Neural progenitor cell (in vitro differentiated cells): ENCODE measurements around the gene DHRS11. TPM values are rescaled to one million over a fixed set of nuclear protein-coding genes. Genes with fewer than 3 reads are reported as not detected.
A peak's percentile ranks its signal among the peaks of the same experiment; 100 is the strongest.

Experiments used
- DNase-seq: peaks from one replicate; pipeline ENCODE4 v3.0.0-alpha.2; 2016; ENCODE audit warnings: low spot score
- H2AFZ ChIP-seq: fragments of 200-600 bp; sonication (generic); replicated peaks from 2 replicates; pipeline ENCODE4 v1.6.1; 2016; ENCODE audit warnings: antibody characterized with exemption
- H3F3A ChIP-seq: fragments of 200-600 bp; sonication (generic); 2 replicates; pipeline ENCODE4 v1.6.1; 2016; ENCODE audit warnings: antibody characterized with exemption, low read depth
- H3K27ac ChIP-seq: fragments of 200-600 bp; sonication (generic); 2 replicates; pipeline ENCODE4 v1.5.1; 2016; ENCODE audit warnings: mild to moderate bottlenecking
- H3K27me3 ChIP-seq: fragments of 200-600 bp; sonication (generic); 2 replicates; pipeline ENCODE4 v1.6.1; 2016; ENCODE audit warnings: mild to moderate bottlenecking, moderate library complexity
- H3K36me3 ChIP-seq: fragments of 200-600 bp; sonication (generic); 2 replicates; pipeline ENCODE4 v1.5.1; 2016
- H3K4me1 ChIP-seq: fragments of 200-600 bp; sonication (generic); 2 replicates; pipeline ENCODE4 v1.6.1; 2016; ENCODE audit warnings: mixed run types
- H3K4me2 ChIP-seq: fragments of 200-600 bp; sonication (generic); 2 replicates; pipeline ENCODE4 v1.6.1; 2016
- H3K4me3 ChIP-seq: fragments of 200-600 bp; sonication (generic); 2 replicates; pipeline ENCODE4 v1.5.1; 2016
- H3K79me2 ChIP-seq: fragments of 200-600 bp; sonication (generic); 2 replicates; pipeline ENCODE4 v1.6.1; 2016; ENCODE audit warnings: low read depth
- H3K9ac ChIP-seq: fragments of 200-600 bp; sonication (generic); 2 replicates; pipeline ENCODE4 v1.6.1; 2016
- H3K9me3 ChIP-seq: fragments of 200-600 bp; sonication (generic); 2 replicates; pipeline ENCODE4 v1.5.1; 2016; ENCODE audit warnings: low read depth
- H4K20me1 ChIP-seq: fragments of 200-600 bp; sonication (generic); 2 replicates; pipeline ENCODE4 v1.6.1; 2016; ENCODE audit warnings: low read depth
- H3K27ac Mint-ChIP-seq: 3 replicates; pipeline ENCODE4 v1.8.0; 2021; ENCODE audit warnings: mixed read lengths
- H3K27me3 Mint-ChIP-seq: 2 replicates; pipeline ENCODE4 v1.8.0; 2022; ENCODE audit warnings: low read depth, mild to moderate bottlenecking, inconsistent platforms, moderate library complexity, mixed read lengths; ENCODE audit not compliant: insufficient read depth
- H3K36me3 Mint-ChIP-seq: 3 replicates; pipeline ENCODE4 v1.8.0; 2021; ENCODE audit warnings: mixed read lengths
- H3K4me1 Mint-ChIP-seq: 3 replicates; pipeline ENCODE4 v1.8.0; 2021; ENCODE audit warnings: mixed read lengths
- H3K4me3 Mint-ChIP-seq: 3 replicates; pipeline ENCODE4 v1.8.0; 2021; ENCODE audit warnings: mild to moderate bottlenecking, moderate library complexity, mixed read lengths
- H3K9me3 Mint-ChIP-seq: 3 replicates; pipeline ENCODE4 v1.8.0; 2020; ENCODE audit warnings: mixed read lengths
- CTCF ChIP-seq: fragments of 200-600 bp; sonication (generic); IDR thresholded peaks from 2 replicates; pipeline ENCODE4 v1.5.1; 2017; ENCODE audit warnings: antibody characterized with exemption, mild to moderate bottlenecking
- EZH2 ChIP-seq: fragments of 200-600 bp; sonication (generic); IDR thresholded peaks from 2 replicates; pipeline ENCODE4 v1.6.1; 2017; ENCODE audit warnings: antibody characterized with exemption, mild to moderate bottlenecking, moderate library complexity
- EZH2phosphoT487 ChIP-seq: fragments of 200-600 bp; sonication (generic); IDR thresholded peaks from 2 replicates; pipeline ENCODE4 v1.6.1; 2017; ENCODE audit warnings: antibody characterized with exemption
- total RNA-seq: library from RNA; depleted of rRNA; stranded (reverse); fragments of >200 nt; gene quantifications from 2 replicates; pipeline ENCODE4 v1.2.3, GENCODE V29; 2015; ENCODE audit warnings: low replicate concordance

The DHRS11 gene
- total RNA-seq, 1 donor from 2014 or later: 14.4 TPM

GRCh38 chr17:36645422-36645821 lies 53.7 kb downstream of the DHRS11 start:
- Histone ChIP-seq H3K27ac (no peak overlapping the region), H3K27me3 (peaks cover 55% of the 10 kb centered on the region), H2AFZ (no peak overlapping the region), H3K79me2 (no peaks in the 10 kb centered on the region), H4K20me1 (no peaks in the 10 kb centered on the region), H3K36me3 (no peaks in the 10 kb centered on the region), H3K9me3 (no peaks in the 10 kb centered on the region), H3K4me3 (no peak overlapping the region), H3K4me1 (peaks cover 27% of the 10 kb centered on the region), H3K4me2 (no peak overlapping the region), H3F3A (peaks cover 18% of the 10 kb centered on the region), H3K9ac (no peak overlapping the region)
- Mint-ChIP-seq H3K27ac (no peak overlapping the region), H3K36me3 (no peaks in the 10 kb centered on the region), H3K9me3 (no peaks in the 10 kb centered on the region), H3K4me3 (no peak overlapping the region), H3K27me3 (peaks cover 54% of the 10 kb centered on the region), H3K4me1 (peaks cover 35% of the 10 kb centered on the region)
- DNase-seq: no peak
- no peak for TF ChIP-seq EZH2phosphoT487
- no peak for TF ChIP-seq EZH2
- no peak for TF ChIP-seq CTCF

GRCh38 chr17:36647636-36648035 lies 56.0 kb downstream of the DHRS11 start:
- no peak overlapping the region for H3K4me3 Mint-ChIP-seq
- no peak overlapping the region for H2AFZ ChIP-seq
- H3K4me2 ChIP-seq: no peak overlapping the region
- no peaks in the 10 kb centered on the region for H4K20me1 ChIP-seq
- peaks cover 32% of the 10 kb centered on the region for H3K4me1 Mint-ChIP-seq
- no peak overlapping the region for H3K9ac ChIP-seq
- no peaks in the 10 kb centered on the region for H3K36me3 ChIP-seq
- H3K27ac ChIP-seq: no peak overlapping the region
- peaks cover 33% of the 10 kb centered on the region for H3K27me3 ChIP-seq
- H3K27ac Mint-ChIP-seq: no peak overlapping the region
- peak; percentile 52 for DNase-seq
- H3F3A ChIP-seq: peaks cover 7% of the 10 kb centered on the region
- H3K36me3 Mint-ChIP-seq: no peaks in the 10 kb centered on the region
- H3K27me3 Mint-ChIP-seq: peaks cover 34% of the 10 kb centered on the region
- H3K79me2 ChIP-seq: no peaks in the 10 kb centered on the region
- H3K4me1 ChIP-seq: peaks cover 26% of the 10 kb centered on the region
- H3K4me3 ChIP-seq: no peak overlapping the region
- no peaks in the 10 kb centered on the region for H3K9me3 ChIP-seq
- TF ChIP-seq CTCF (peak; percentile 37), EZH2 (no peak)
- H3K9me3 Mint-ChIP-seq: no peaks in the 10 kb centered on the region

DNA sequence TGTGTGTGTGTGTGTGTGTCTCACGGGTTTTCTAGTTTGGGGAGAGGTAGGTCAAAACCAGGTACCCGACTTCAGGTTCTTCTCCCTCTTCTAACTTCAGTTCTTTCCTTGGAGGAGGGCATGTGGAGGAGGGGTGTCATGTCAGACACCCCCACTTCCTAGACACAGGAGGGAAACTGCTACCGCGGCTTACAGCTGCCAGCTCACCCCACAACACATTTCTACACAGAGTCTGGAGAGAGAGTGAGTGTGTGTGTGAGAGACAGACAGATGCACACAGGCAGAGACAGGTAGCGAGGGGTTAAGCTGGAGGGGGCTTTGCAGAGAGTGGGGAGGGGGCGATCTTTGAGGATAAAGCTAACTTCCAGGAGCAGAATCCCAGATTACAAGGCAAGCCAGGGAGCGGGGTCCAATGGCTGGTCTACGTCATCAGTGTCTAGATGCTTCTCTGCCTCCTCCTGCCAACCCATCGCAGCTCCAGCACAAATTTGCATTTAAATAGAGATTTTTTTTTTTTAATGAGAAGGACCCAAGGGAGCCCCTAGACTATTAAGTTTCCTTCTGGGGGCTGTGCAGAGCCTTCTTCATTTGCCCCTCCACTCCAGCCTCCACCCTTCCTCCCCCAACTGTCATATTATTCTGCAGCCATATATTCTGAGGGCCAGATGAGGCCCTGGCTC lies 58.6 kb downstream of the DHRS11 start:
- H3K79me2 ChIP-seq: no peaks in the 10 kb centered on the region
- H3F3A ChIP-seq: peaks cover 7% of the 10 kb centered on the region
- H4K20me1 ChIP-seq: peaks cover 3% of the 10 kb centered on the region
- DNase-seq: peak; percentile 39
- peaks cover 10% of the 10 kb centered on the region for H3K27me3 ChIP-seq
- H3K4me2 ChIP-seq: peak overlapping the region; percentile 52
- TF ChIP-seq CTCF: no peak
- TF ChIP-seq EZH2phosphoT487: no peak
- TF ChIP-seq EZH2: no peak
- no peaks in the 10 kb centered on the region for H3K36me3 ChIP-seq
- H3K4me3 Mint-ChIP-seq: peak overlapping the region; percentile 19
- peaks cover 29% of the 10 kb centered on the region for H3K4me1 ChIP-seq
- no peaks in the 10 kb centered on the region for H3K36me3 Mint-ChIP-seq
- H3K9ac ChIP-seq: no peak overlapping the region
- H3K27me3 Mint-ChIP-seq: peaks cover 20% of the 10 kb centered on the region
- H2AFZ ChIP-seq: no peak overlapping the region
- no peaks in the 10 kb centered on the region for H3K9me3 ChIP-seq
- H3K4me1 Mint-ChIP-seq: peaks cover 27% of the 10 kb centered on the region
- no peak overlapping the region for H3K4me3 ChIP-seq
- no peaks in the 10 kb centered on the region for H3K9me3 Mint-ChIP-seq
- H3K27ac ChIP-seq: no peak overlapping the region
- peak overlapping the region; percentile 22 for H3K27ac Mint-ChIP-seq

Other genes with a start within 250 kb of the DHRS11 start
- gene TBC1D3H, start 203.4 kb upstream of the DHRS11 start, total RNA-seq: not detected in 2 replicates
- gene ZNHIT3, start 105.2 kb upstream of the DHRS11 start, total RNA-seq: 68.4 and 83.5 TPM in 2 replicates
- 72.4 and 101 TPM in 2 replicates for gene MYO19, start 57.0 kb upstream of the DHRS11 start, total RNA-seq
- 7.0 and 10.2 TPM in 2 replicates for gene PIGW, start 56.9 kb upstream of the DHRS11 start, total RNA-seq
- gene GGNBP2, start 47.0 kb upstream of the DHRS11 start, total RNA-seq: 44.4 and 79.5 TPM in 2 replicates
- 0.65 and 4.1 TPM in 2 replicates for gene MRM1, start 9.7 kb downstream of the DHRS11 start, total RNA-seq